Lower leg skin (tissue), 4 donors: ENCODE data around the gene LMTK2. TPM values are rescaled to one million over a fixed set of nuclear protein-coding genes. Genes with fewer than 3 reads are reported as not detected.

Experiments used
- DNase-seq, 2 donors: peaks; one replicate each; pipeline ENCODE4 v3.0.0-alpha.2; 2019; ENCODE audit warnings: low spot score in 2 of 2
- H3K4me3 ChIP-seq: fragments of 200-600 bp; sonication (generic); 2 replicates; pipeline ENCODE4 v1.5.1; 2017; ENCODE audit warnings: mild to moderate bottlenecking, low read depth; ENCODE audit not compliant: poor library complexity, severe bottlenecking
- POLR2A ChIP-seq, 2 donors: fragments of 450-650 bp; IDR thresholded peaks; one replicate each; pipeline ENCODE4 v1.6.1; 2016 to 2017; ENCODE audit warnings: antibody characterized with exemption in 2 of 2, mild to moderate bottlenecking in 1 of 2, moderate library complexity in 1 of 2
- WGBS, 2 donors: methylation state at CpG; one replicate each; pipeline ENCODE4 v1.1.5; 2018; 5-methylcytosine and 5-hydroxymethylcytosine counted together
- intact Hi-C: fragments of 100-400 bp; cut with DNase I; formaldehyde crosslinking; loops from one replicate; pipeline ENCODE4 v1.15.0; 2023; ENCODE audit warnings: low total_unique reads
- total RNA-seq, 4 donors: library from RNA; depleted of rRNA; stranded (reverse); fragments of >200 nt; gene quantifications; one replicate each; pipeline ENCODE4 v1.1.0, GENCODE V29; 2016
- TF ChIP-seq, protein P1 (sequence below), 3 donors: fragments of 450-650 bp; IDR thresholded peaks; one replicate each; pipeline ENCODE4 v1.5.1; 2016; ENCODE audit warnings: antibody characterized with exemption in 3 of 3, mild to moderate bottlenecking in 3 of 3, moderate library complexity in 2 of 3

The LMTK2 gene
- total RNA-seq, 4 donors from 2014 or later, result 31.9 to 44.3 (median 35.0) TPM

- DNase-seq, result no peak
- TF ChIP-seq, protein P1, sequence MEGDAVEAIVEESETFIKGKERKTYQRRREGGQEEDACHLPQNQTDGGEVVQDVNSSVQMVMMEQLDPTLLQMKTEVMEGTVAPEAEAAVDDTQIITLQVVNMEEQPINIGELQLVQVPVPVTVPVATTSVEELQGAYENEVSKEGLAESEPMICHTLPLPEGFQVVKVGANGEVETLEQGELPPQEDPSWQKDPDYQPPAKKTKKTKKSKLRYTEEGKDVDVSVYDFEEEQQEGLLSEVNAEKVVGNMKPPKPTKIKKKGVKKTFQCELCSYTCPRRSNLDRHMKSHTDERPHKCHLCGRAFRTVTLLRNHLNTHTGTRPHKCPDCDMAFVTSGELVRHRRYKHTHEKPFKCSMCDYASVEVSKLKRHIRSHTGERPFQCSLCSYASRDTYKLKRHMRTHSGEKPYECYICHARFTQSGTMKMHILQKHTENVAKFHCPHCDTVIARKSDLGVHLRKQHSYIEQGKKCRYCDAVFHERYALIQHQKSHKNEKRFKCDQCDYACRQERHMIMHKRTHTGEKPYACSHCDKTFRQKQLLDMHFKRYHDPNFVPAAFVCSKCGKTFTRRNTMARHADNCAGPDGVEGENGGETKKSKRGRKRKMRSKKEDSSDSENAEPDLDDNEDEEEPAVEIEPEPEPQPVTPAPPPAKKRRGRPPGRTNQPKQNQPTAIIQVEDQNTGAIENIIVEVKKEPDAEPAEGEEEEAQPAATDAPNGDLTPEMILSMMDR (IDR thresholded peaks at IDR 0.05), result no peak
- TF ChIP-seq POLR2A (IDR thresholded peaks at IDR 0.05), result no peak
- 93 to 95% methylated on average over 10 to 14 of the region's 14 CpGs for WGBS, 2 donors
- intact Hi-C loops, result no loop called here
- H3K4me3 ChIP-seq, result no peak overlapping the region
Observed at GRCh38 chr7:98244871-98245270, 138.2 kb downstream of the LMTK2 start.

GRCh38 chr7:98248156-98248555 lies 141.5 kb downstream of the LMTK2 start:
- no peak for DNase-seq
- TF ChIP-seq, protein P1 (IDR thresholded peaks at IDR 0.05), result no peak
- no peak for TF ChIP-seq POLR2A (IDR thresholded peaks at IDR 0.05)
- H3K4me3 ChIP-seq, result no peak overlapping the region
- WGBS, 2 donors, result 94 to 95% methylated on average over 12 of the region's 12 CpGs
- intact Hi-C loops, result no loop called here

GRCh38 chr7:98249106-98249505 lies 142.4 kb downstream of the LMTK2 start:
- intact Hi-C loops, result no loop called here
- TF ChIP-seq, protein P1 (IDR thresholded peaks at IDR 0.05), result no peak
- TF ChIP-seq POLR2A (IDR thresholded peaks at IDR 0.05), result no peak
- H3K4me3 ChIP-seq, result no peak overlapping the region
- WGBS, 2 donors, result 77 to 84% methylated on average over 6 of the region's 6 CpGs
- DNase-seq, result no peak

DNA sequence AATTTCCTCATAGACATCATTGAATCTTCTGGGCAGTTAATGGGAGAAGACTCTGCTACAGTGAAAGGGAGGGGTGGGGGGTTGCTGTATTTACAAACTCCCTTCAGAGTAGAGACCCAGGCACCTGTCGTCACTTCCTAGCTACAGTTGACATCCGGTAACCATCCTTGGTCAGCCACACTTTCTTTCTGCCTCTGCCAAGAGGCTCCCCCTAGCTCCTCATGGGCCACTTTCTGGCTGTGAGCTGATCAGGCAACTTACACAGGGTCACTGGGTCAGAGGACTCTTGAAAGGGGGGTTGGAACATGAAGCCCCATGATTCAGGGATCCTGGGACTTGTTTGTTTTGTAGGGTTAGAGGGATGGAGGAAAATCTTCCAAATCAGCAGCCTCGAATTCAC lies 144.1 kb downstream of the LMTK2 start:
- no peak for DNase-seq
- 63 to 81% methylated on average over 3 of the region's 3 CpGs for WGBS, 2 donors
- no peak overlapping the region for H3K4me3 ChIP-seq
- intact Hi-C loops, result no loop called here
- TF ChIP-seq, protein P1 (IDR thresholded peaks at IDR 0.05), result no peak
- TF ChIP-seq POLR2A (IDR thresholded peaks at IDR 0.05), result no peak

- DNase-seq, result no peak
- intact Hi-C loops, result no loop called here
- WGBS, 2 donors, result 28 to 39% methylated on average over 9 of the region's 9 CpGs
- no peak for TF ChIP-seq POLR2A (IDR thresholded peaks at IDR 0.05)
- TF ChIP-seq, protein P1 (IDR thresholded peaks at IDR 0.05), result no peak
- H3K4me3 ChIP-seq, result no peak overlapping the region
Observed at GRCh38 chr7:98251231-98251600, 144.6 kb downstream of the LMTK2 start.
